Activated CD4-positive, alpha-beta T cell treated with anti-CD3 and anti-CD28 coated beads, Interleukin-2, Interleukin-4, amounts not matched to agents 100 ng/mL and 50 ng/mL, durations not matched to agents 16 hours and 8 hours (primary cell): Measurements from ENCODE around the gene IDI1.
"Not testable (repeated sequence)": the region's sequence is repeated elsewhere in the genome, so short reads cannot be mapped to it uniquely, and the experiment has no call there.

Source experiments
- DNase-seq: peaks from one replicate; pipeline ENCODE4 v3.0.0-alpha.2; 2020; ENCODE audit warnings: low spot score

IDI1 gene

DNA sequence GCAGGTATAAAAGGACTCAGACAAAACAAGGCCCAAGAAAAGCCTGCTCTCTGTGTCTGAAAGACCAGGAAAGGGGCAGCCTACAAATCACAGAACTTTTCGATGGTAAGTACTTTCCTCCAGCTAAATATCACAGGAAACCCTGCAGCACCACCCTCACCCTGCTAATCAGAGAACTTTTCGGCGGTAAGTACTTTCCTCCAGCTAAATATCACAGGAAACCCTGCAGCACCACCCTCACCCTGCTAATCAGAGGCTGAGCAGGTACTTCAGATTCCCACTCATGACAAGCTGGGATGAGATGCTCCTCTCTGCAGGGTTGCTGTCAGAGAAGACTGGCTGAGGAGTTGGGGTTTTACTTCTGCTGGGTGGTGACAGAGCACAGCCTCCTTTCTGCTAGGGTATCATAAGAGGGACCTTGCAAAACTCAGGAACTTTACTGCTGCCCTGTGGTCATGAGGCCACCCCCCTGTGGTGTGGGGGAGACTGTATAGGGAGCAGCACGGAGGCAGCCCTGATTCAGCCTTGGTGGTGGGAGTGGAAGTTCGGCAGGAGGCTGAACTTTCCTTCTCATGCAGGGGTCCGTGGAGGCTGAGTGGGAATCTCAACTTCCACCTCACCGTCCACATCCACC lies 14.4 kb upstream of the IDI1 start:
- no peak for DNase-seq

DNA sequence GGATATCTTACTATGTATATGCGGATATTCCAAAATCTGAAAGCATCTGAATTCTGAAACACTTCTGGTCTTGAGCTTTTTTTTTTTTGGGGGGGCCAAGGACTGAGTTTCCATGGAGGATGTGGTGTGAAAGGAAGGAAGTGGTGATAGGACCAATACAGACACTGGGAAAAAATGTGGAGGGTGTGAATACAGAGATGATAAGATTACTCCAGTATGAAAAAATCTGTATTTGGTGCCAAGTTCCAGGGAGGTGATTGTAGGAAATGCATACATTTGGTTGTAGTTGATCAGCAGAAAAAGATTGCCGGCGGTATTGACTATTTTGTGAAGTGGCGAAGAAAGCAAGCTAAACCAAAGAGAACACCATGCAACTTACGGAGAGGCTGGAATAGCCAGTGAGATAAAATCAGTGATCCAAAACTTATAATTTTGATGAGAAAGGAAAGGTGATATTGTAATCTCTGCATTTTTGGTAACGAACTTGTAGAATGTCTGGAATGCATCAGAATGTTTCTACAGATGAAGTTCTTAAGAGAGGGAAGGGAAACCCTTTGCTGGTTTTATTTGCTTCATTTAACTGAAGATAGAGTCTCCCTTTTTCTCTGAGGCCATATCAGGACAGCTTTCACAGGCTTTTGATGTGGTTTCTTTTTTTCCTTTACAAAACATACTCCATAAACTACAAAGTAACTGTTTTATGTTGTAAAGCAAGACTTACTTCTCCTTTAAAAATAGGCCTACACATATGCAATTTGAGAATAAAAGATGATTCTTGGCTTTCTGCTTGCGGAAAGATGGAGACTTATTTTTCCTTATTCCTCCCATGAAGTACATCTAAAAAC lies 13.2 kb upstream of the IDI1 start:
- no peak for DNase-seq

DNA sequence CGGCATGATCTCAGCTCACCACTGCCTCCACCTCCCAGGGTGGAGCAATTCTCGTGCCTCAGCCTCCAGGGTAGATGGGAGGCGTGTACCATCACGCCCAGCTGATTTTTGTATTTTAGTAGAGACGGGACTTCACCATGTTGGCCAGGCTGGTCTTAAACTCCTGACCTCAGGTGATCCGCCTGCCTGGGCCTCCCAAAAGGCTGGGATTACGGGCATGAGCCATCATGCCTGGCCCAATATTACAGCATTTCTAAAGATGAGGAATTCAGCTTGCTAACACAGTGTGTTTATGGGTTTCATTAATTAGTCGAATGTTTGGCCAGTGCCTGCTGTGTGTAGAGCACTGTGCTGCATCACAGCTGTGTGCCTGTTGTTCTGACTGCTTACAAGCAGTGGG lies 11.0 kb upstream of the IDI1 start:
- no peak for DNase-seq

- no peak for DNase-seq
Measured at GRCh38 chr10:1058017-1058416, 9.1 kb upstream of the IDI1 start.

DNA sequence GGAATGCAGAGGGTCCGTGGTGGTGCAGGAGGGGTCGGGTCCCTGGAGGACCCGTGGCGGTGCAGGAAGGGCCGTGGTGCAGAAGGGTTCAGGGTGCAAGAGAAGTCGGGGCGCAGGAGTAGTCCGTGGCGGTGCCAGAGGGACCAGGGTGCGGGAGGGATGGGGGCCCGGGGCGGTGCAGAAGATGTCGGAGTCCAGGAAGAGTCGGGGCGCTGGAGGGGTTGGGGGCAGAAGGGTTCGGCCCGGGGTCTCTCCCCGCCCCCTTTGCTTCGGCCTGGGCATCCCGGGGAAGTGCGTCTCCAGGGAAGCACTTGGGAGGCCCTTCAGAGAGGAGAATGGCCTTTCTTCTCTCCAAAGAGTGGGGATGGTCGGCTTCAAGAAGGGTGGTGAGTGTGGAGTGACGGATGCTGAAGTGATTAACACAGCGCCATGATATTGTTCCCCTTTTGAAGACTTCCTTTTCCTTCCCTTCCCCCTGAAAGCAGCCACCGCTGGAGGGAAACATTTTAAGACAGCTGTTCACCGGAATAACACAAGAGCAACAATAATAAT lies 8.3 kb upstream of the IDI1 start:
- DNase-seq = no peak

GRCh38 chr10:1056326-1057105 lies 7.6 kb upstream of the IDI1 start, which contains the start of gene WDR37:
Gene WDR37, plus strand, starts transcription at chr10:1056385. Its CDS starts 15,771 bp downstream, at chr10:1072156.
- peak; percentile 87 for DNase-seq

DNA sequence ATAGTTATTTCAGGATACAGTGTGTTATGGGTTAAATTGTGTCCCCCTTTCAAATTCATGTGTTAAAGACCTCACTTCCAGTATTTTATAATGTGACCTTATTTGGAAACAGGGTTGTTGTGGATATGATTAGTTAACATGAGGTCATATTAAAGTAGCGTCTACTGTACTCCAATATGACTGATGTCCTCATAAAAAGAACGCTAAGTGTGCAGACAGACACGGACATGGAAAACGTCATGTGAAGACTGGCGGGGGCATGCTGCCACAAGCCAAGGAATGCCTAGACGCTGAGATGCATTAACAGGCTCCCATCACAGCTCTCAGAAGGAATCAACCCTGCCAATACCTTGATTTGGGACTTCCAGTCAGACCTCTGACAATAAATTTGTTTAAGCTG lies 5.8 kb upstream of the IDI1 start:
- DNase-seq = no peak

GRCh38 chr10:1050554-1050953 lies 1.6 kb upstream of the IDI1 start:
- DNase-seq = peak; percentile 56

- no peak for DNase-seq
Measured at GRCh38 chr10:1050145-1050544, 1.2 kb upstream of the IDI1 start.

DNA sequence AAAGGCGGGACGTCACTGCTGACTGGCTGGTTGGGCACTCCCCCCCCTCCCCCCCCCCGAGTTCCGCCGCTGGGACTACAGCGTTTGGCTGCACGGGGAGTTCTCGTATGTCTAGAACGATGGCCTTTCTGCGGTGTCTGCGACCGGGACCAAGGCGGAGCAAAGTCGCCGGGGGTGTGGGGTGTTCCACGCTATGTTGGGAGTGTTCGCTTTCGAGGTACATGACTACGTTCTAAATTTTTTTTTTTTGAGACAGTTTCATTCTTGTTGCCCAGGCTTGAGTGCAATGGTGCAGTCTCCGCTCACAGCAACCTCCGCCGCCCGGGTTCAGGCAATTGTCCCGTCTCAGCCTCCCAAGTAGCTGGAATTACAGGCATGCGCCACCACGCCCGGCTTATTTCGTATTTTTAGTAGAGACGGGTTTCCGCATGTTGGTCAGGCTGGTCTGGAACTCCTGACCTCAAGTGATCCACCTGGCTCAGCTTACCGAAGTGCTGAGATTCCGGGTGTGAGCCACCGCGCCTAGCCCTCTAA lies 573 bp upstream of the IDI1 start:
- no peak for DNase-seq

- peak; percentile 47 for DNase-seq
Measured at GRCh38 chr10:1048349-1048731, 579 bp downstream of the IDI1 start.

DNA sequence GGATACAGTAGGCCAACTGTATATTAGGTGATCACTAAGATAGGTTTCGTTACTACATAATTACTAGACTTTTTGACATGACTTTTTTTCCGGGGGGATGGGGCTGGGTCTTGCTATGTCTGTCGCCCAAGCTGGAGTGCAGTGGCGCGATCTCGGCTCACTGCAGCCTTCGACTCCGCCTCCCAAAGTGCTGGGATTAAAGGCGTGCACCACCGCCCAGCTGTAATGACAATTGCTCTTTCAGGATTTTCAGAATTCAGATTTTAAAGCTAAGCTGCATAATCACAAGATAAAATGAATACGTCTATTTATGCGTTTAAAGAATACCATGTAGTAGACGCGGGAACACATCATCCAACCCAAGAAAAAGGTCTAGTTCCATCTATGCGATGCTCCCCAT lies 982 bp downstream of the IDI1 start:
- DNase-seq = no peak

DNA sequence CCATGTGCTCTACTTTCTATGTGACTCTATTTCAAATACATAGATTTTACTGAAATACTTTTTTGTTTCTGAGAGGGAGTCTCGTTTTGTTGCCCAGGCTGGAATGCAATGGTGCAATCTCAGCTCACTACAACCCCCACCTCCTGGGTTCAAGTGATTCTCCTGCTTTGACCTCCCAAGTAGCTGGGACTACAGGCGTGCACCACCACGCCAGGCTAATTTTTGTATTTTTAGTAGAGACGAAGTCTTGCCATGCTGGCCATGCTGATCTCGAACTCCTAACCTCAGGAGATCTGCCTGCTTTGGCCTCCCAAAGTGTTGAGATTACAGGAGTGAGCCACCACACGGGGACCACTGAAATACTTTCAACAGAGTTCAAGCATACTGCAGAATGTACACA lies 3.5 kb downstream of the IDI1 start:
- DNase-seq = no peak

- DNase-seq = no peak
Measured at GRCh38 chr10:1044964-1045363, 4.0 kb downstream of the IDI1 start.

DNA sequence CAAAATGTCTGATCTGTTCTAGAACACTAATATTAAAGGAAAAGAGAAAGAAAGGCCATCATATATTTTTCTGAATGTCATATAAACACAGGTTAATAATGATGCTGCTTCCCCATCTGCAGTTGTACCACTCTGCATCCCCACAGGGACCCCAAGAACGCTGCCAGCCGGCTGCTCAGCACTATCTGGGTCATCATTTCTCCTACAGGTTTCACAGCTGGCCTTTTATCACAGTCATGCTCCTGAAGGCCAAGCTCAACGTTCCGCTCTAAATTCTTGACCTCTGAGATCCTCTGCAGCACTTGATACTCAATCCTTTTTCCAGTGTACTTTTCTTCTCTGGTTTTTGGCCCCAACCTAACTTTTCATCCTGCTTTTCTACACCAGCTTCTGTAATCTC lies 4.8 kb downstream of the IDI1 start:
- no peak for DNase-seq

- peak; percentile 49 for DNase-seq
Measured at GRCh38 chr10:1043532-1043995, 5.4 kb downstream of the IDI1 start.

GRCh38 chr10:1041514-1041913 lies 7.4 kb downstream of the IDI1 start:
- no peak for DNase-seq

- no peak for DNase-seq
Measured at GRCh38 chr10:1040133-1040532, 8.8 kb downstream of the IDI1 start.

DNA sequence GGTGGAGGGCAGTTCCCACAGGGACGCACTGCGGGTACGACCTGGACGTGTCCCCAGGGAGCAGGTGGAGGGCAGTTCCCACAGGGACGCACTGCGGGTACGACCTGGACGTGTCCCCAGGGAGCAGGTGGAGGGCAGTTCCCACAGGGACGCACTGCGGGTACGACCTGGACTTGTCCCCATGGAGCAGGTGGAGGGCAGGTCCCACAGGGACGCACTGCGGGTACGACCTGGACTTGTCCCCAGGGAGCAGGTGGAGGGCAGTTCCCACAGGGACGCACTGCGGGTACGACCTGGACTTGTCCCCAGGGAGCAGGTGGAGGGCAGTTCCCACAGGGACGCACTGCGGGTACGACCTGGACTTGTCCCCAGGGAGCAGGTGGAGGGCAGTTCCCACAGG lies 10.2 kb downstream of the IDI1 start:
- not testable (repeated sequence) for DNase-seq

GRCh38 chr10:1037098-1037497 lies 11.8 kb downstream of the IDI1 start:
- no peak for DNase-seq

DNA sequence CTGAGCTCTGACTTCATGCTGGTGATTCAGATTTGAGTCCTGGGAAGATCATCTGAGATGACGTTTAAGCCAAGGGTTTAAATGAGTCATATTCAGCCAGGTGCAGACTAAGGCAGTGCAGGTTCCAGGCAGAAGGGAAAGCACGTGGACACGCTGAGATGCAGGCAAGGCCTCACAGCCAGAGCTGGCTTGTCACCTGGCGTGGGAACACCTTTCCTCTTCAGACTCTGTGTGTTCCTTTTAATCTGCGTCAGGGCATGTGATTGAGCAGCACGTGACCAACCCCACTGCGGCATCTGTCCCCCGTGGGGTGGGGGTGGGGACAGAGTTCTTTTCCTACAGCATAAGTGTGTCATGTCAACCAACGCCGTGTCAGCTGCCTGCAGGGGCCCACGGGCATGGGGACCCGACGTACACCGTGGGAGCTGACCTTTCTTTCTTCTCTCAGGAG lies 12.6 kb downstream of the IDI1 start:
- DNase-seq = peak; percentile 52

DNA sequence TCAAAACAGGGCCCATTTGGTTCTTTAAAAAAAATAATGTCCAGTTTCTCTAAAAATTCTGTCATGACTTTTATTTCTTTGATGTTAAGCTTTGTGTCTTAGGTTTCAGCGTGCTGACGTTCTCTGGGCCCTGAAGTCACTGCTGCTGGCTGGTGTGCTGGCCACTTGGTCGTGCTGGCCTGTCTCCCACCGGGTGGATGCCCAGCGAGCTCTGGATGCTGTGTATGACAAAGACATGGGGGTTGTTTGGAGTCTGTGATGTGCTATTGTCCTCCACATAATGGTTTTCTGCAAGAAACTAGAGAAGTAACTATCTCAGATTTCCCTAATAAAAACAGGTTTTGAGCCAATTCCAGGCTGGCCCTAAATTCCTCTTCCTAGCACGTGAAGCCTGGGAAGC lies 13.7 kb downstream of the IDI1 start:
- DNase-seq = no peak
